HG02981 (cell line): ENCODE results near the gene CIART.
"Not testable (repeated sequence)": the region's sequence is repeated elsewhere in the genome, so short reads cannot be mapped to it uniquely, and the experiment has no call there.

Experiments used
- ATAC-seq: cut with Tn5 transposase; IDR thresholded peaks from one replicate; pipeline ENCODE4 v1.9.1; 2021; ENCODE audit warnings: mild to moderate bottlenecking, moderate library complexity; ENCODE audit not compliant: unreplicated experiment

CIART gene

DNA sequence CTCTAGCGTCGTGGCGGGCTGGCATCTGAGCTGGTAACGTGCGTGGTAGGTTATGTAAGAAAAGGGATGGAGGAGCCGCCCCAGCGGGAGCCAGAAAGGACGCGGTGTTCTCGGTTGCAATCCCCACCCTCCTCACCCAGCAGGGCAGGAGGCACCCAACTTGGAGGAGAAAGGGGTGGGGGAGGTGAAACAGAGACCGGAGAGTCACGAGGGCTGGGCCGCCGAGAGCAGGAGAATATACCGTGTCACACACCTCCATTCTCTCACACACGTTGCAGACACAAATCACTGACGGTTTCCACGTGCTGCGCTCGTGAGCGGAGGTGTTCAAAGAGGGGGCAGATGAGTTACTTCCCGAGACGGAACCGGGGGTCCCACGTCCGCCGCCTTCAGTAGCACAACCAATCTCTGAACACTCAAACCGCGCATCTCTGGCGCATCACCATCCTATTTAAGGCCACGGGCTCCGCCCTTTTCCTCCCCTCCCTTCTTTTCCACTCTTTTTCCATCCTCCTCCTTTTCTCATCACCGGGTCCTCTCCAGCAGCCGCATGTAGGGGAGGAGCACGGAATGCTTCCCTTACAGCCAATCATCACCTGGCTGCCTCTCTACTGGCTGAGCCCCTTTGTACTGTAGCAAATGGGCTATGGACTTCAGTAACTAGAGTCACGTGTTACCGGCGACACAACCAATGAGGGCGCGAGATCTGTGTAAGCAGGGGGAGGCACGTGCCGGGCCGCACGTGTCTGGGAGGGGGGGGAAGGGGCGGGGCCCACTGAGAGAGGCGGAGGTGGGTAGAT, at the start of gene CIART:
TSS of gene CIART (plus strand) at position 797 of the 800 bp plus-strand sequence. CDS start 714 bp downstream, outside the sequence.
- peak; percentile 78 for ATAC-seq

- not testable (repeated sequence) for ATAC-seq
Measured at GRCh38 chr1:150232921-150233320, 49.4 kb upstream of the CIART start.

DNA sequence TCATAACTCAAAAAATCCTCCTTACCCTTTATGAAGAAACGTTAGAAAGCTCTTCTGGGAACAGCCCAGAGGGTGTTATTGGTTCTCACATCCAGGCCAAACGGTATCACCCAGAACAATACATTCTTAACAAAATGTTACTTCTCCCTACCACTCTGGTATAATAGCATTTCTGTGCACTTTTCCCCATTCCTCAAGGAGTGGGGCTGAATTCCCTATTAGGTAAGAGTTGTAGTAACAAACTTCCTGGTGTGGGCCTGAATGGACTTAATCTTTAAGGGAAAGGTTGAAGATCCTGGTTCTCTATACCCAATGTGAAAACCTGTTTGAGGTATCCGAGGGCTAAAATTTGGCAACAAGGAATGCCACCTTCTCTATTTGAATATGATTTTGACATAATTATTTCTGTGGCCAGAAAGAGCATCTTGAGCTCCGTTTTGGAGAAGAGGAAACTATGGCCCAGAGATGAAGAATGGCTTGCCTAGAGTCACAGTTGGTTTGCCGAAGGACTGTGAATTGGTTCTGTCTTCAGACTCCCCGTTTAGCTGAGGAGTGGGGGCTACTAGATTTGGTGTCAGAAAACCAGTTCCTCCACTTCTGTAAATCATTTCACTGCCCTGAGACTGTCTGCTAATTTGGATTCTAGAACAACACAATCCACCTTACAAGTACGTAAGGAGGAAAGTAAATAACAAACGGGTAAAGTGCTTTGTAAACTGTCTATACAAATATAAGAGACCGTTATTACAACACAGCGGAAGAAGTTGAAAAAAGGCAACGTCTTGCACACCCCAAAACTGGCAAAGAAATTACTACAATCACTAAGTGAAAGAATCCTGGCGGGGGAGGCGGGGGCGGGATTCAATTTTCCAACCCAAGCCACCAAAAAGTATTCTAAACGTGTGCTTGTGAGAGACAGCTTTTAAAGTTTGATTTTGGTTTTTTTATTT, 48.7 kb upstream of the CIART start:
- no peak for ATAC-seq

DNA sequence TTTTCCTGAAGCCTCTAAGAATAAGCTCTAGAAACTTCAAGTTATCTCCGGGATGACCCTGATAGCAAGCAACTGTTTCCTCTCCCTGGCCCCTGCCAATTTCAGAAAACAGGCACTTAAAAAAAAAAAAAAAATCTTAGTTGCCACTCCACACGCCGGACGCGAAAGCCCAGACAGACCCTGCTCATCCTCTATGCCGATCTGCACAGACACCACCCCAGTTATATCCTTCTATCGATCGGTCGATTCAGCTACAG, 48.1 kb upstream of the CIART start:
- no peak for ATAC-seq

DNA sequence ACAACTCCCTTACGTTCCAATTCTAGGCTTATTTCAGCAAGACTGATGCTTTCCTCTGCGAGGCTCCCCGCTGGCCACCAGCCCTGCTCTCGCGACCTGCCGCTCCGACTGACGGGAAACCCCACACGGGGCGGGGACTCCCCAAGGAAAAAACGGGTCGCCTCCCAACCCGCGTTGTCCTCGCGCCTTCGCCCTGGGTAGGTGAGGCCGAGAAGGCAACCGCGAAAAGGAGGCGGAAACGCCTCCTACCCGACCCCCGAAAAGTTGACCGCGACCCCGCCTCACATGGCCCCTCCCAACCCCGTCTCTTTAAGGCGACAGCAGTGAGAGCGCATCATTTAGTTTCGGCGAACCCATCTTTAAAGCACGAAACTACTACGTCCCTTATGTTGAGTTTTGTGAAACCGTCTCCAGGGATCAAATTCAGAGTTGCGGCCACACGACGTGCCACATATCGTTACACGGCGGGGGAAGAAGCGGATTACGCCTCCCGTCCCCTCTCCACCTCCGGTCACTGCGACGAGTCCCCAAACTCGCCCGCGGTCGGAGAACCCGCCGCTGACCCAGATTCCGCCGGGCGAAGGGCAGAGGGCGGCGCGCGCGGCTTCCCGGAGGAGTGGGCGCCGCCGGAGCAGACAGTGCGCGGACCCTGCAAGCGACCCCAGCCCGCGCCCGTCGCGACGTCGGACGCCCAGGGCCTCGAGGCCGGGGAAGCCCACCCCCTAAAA, 47.6 kb upstream of the CIART start:
- ATAC-seq: peak; percentile 44

DNA sequence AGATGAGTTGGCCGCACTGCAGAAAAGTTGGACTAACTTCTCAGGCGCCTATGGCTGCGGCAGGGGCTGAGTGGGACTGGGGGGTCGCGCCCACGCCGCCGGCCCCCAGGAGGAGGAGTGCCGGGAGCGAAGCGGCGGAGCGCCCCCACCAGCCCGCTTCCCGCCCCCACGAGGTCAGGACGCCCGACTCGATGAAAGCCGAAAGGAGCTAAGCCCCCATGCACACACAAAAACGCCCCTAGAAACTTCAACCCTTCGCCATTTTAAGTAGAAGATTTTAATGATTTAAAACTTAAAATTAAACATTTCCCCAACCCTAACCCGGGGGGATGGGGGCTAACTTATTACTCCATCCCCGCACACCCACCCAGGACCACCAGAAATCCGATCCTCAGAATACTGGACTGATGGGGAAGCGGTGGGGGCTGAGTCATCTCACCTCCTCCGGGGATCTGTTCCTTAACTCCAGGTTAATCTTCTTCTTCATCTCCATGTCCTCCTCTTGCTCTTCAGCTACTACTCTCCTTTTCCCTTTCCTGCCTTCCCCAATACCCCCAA, 47.0 kb upstream of the CIART start:
- ATAC-seq: no peak

GRCh38 chr1:150235852-150236613, 46.3 kb upstream of the CIART start, which contains the start of gene ANP32E:
TSS of gene ANP32E (minus strand) at chr1:150236112. CDS start at chr1:150235786, 326 bp downstream.
- ATAC-seq: peak; percentile 84

GRCh38 chr1:150236614-150237100, 45.7 kb upstream of the CIART start:
- no peak for ATAC-seq

DNA sequence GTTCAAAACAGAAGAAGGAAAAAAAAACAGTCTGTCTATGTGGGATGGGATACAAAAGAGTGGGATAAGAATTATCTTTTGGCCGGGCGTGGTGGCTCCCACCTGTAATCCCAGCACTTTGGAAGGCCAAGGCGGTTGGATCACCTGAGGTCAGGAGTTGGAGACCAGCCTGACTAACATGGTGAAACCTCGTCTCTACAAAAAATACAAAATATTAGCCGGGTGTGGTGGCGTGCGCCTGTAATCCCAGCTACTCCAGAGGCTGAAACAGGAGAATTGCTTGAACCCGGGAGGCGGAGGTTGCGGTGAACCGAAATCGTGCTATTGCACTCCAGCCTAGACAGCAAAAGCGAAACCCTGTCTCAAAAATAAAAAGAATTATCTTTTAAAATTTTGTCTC, 45.2 kb upstream of the CIART start:
- not testable (repeated sequence) for ATAC-seq

DNA sequence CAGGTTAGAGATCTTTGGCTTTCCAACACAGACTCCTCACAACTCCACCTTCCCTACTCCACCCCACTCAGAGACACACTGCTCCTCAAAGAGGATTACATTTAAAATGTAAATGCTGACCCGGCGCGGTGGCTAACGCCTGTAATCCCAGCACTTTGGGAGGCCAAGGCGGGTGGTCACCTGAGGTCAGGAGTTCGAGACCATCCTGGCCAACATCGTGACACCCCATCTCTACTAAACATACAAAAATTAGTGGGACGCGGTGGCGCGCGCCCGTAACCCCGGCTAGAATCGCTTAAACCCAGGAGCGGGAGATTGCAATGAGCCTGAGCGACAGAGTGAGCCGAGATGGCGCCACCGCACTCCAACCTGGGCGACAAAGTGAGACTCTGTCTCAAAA, 44.6 kb upstream of the CIART start:
- no peak for ATAC-seq

DNA sequence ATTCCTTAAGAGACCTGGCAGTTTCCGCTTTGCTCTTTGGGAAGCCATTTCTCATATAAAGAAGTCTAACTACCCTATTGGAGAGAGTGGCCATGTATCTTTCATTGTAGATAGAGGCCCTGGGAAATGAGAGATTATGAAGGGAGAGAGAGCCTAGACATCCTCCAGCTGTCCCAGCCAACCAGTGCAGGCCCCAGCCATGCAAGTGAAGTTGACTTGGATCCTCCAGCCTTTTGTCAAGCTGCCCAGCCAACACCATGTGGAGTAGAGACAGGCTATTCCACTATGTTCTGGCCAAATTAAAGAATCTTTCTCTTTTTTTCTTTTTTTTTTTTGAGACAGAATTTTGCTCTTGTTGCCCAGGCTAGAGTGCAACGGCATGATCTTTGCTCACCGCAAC, 39.4 kb upstream of the CIART start:
- ATAC-seq: no peak

DNA sequence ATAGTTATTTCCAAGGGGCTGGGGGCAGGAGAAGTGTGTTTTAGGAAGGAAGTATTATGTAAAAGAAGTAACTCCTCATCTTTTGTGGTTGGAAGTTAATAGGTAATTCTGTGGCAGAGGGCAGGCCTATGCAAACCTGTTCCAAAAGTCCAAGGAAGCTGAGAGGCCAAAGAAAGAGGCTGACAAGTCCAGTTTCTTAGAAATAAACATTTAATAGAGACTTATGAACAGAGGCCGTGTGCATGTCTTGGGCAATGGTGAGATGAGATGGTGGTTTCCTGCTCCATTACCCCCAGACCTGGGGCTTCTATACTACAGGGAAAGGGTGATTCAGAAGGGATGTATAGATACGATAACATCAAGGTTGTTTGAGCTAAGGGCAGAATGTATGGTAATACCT, 32.4 kb upstream of the CIART start:
- no peak for ATAC-seq

- no peak for ATAC-seq
Measured at GRCh38 chr1:150256198-150256553, 26.2 kb upstream of the CIART start.

DNA sequence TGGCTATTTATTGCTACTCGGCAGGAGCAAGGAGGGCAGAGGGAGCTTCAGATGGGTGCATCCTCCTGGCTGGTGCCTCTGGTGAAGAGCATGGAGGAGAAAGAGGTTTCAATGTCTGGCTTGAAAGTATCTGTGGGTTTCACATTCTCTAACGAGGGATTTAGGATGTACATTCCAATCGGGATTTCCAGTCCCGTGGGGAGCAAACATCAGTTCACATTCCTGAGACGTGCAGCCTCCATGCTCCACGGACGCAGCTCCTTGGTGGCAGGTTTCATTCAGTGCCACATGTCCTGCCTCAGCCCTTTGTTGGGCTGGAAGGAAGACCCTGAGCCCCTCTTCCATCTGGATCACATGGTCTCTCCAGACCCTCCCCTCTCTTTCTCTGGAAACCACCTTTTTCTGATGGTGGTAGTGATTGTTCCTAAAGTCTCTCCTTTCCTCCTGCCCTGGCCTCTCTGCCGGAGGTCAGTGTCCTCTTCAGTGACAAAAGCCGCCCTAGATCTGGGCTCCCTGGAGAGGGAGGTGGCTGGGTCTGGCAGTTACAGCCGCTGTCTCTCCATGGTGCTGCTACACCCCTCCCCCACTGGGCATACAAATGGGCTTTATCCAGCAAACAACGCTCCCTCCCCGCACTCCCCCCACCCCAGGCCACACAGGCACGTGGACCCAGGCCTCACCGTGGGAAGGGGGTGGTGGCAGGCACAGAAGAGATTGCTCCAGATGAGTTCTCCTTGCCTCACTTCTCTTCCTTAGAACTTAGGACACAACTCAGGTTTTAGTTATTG, 25.6 kb upstream of the CIART start:
- no peak for ATAC-seq

GRCh38 chr1:150257624-150258585, 24.4 kb upstream of the CIART start, which contains the start of gene CA14:
TSS of gene CA14 (plus strand) at chr1:150257774. CDS start at chr1:150258129, 355 bp downstream.
- no peak for ATAC-seq

- ATAC-seq: no peak
Measured at GRCh38 chr1:150259217-150259616, 23.1 kb upstream of the CIART start.

DNA sequence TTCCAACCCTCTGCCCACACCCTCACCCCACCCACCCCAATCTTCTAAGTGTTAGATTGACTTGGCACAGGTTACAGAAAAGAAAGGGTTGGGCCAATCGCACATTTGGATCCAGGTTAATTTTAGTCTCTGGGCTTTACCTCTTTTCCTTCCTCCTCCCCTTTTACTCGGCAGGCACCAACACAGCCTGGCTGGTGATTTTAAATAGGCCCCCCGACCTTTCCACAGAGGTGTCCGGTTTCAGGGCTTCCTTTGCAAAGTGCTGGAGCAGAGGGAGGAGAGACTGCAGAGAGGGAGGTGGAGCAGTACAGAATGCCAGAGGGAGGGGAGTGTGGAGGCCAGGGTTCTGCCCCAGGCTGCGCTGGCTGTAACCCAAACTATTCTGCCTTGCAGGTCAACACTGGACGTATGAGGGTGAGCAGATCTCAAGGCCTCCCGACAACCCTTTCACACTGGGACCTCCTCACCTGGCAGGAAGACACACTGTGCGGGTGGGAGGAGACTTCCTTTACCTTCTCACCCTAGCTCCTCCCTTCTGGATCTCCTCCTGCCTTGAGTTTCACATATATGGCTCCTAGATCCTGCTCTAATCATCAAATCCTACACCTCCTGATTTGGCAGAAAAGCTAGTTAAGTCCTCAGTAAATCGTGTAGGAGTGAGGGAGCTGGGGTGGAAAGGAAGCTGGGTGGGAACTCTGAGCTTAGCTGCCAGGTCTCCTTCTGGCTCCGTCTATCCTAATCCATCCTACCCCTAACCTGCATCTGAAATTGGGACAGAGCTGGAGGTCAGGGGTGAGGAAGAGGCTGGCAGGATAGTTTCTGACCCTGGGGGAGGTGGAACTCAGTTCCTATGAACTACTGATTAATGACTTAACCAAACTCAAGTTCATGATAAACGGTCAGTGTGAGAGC, 22.3 kb upstream of the CIART start:
- no peak for ATAC-seq
